ENCODE measurements around the gene GEMIN5.
A peak's percentile ranks its signal among the peaks of the same experiment; 100 is the strongest.

Gene GEMIN5

DNA sequence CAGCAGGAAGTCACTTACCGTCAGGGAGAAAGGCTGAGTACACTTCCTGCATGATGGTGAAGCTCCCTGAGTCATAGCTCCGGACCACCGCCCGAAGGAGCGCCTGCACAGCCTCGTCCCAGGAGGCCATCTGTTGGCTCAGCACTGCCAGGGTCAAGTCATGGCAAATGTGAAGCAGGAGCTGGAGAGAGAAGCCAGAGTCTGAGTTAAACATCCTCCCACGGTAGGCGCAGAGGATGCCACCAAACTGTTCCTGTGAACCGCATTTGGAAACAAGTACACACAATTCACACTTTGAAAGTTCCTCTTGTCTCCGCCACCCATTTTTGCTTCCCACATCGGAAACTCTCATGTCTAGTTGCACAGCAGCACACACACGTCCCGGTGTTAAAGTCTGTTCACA, 45.6 kb downstream of the GEMIN5 start:
- DNase-seq (ENCODE audit: low read depth, low spot score) = no peak
- H3K27ac ChIP-seq = no peak overlapping the region

DNA sequence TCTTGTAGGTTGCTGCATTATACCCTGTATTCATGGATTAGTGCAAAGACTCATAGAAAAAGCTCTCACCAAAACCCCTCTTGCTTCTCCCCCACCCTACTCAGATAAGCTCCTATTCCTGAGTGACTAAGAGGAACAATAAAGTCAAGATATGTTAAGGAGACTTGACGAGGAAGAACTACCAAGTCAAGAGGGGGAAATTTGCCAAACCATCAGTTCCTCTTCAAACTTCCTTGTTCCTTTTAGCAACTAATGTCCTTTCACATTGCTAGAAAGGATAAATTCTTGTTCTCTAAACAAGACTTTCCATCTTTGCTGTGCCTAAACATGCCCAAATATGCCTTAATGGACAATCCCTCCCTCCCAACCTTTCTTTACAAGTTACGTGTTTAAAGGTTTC, 52.6 kb downstream of the GEMIN5 start:
- DNase-seq (ENCODE audit: low read depth, low spot score) = no peak
- H3K27ac ChIP-seq = no peak overlapping the region

GRCh38 chr5:154884424-154884823, 53.6 kb downstream of the GEMIN5 start:
- no peak for DNase-seq (ENCODE audit: low read depth, low spot score)
- H3K27ac ChIP-seq = no peak overlapping the region

- DNase-seq (ENCODE audit: low read depth, low spot score) = no peak
- H3K27ac ChIP-seq = no peak overlapping the region
Observed at GRCh38 chr5:154881986-154882385, 56.0 kb downstream of the GEMIN5 start.

- no peak overlapping the region for H3K27ac ChIP-seq
- DNase-seq (ENCODE audit: low read depth, low spot score) = no peak
Observed at GRCh38 chr5:154878642-154879335, 59.2 kb downstream of the GEMIN5 start.

DNA sequence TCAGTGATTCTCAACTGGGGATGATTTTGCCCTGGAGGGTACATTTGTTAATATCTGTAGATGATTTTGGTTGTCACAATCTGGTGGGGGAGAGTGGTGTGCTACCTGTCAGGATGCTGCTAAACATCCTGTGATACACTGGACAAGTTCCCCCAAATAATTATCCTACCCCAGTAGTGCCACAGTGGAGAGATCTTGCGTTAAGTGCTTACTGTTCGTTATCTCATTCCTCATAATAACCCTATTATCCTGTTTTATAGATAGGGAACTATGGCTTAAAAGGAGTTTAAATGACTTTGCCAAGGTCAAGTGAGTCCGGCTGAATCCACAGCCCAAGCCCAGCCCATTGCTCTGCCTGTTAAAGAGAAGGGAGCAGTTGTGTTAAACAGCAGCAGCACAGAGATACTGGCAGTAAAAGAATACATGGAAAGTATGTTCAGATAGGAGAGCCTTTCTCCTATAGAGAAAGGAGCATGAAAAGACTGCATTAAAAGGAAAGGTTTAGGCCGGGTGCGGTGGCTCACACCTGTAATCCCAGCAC, 64.2 kb downstream of the GEMIN5 start:
- H3K27ac ChIP-seq = no peak overlapping the region
- DNase-seq (ENCODE audit: low read depth, low spot score) = no peak

GRCh38 chr5:154871734-154872133, 66.3 kb downstream of the GEMIN5 start:
- no peak for DNase-seq (ENCODE audit: low read depth, low spot score)
- no peak overlapping the region for H3K27ac ChIP-seq

- H3K27ac ChIP-seq = no peak overlapping the region
Observed at GRCh38 chr5:154868702-154869101, 69.3 kb downstream of the GEMIN5 start.

GRCh38 chr5:154866841-154867240, 71.2 kb downstream of the GEMIN5 start:
- no peak overlapping the region for H3K27ac ChIP-seq
- no peak for DNase-seq (ENCODE audit: low read depth, low spot score)

More at GRCh38 chr5:154868702-154869101, 69.3 kb downstream of the GEMIN5 start:
- no peak for DNase-seq (ENCODE audit: low read depth, low spot score)

DNA sequence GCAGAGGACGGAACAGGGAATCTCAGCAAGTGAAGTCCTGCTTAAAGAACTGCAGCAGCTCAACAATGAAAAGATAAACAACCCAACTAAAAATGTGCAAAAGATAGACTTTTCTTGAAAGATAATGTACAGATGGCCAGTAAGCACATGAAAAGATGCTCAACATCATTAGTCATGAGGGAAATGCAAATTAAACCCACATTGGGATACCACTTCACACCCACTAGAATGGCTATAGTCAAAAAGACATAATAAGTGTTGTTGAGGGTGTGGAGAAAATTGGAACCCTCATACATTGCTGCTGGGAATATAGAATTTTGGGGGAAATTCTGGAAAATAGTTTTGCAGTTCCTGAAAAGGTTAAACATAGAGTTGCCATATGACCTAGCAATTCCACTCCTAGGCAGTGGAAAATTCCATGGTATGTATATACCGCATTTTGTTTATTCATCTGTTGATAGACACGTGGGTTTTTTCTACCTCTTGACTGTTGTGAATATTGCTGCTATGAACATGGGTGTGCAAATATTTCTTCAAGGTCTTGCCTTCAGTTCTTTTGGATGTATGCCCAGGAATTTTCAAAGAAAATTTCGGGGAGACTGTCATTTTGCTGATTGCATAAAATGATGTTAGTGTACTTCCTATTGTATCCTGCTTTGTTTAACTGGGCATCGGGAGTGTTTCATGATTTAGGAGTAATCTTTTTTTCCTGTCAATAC, 72.4 kb downstream of the GEMIN5 start:
- DNase-seq (ENCODE audit: low read depth, low spot score) = no peak
- H3K27ac ChIP-seq = no peak overlapping the region

- H3K27ac ChIP-seq = no peak overlapping the region
- no peak for DNase-seq (ENCODE audit: low read depth, low spot score)
Observed at GRCh38 chr5:154863291-154864080, 74.5 kb downstream of the GEMIN5 start.

DNA sequence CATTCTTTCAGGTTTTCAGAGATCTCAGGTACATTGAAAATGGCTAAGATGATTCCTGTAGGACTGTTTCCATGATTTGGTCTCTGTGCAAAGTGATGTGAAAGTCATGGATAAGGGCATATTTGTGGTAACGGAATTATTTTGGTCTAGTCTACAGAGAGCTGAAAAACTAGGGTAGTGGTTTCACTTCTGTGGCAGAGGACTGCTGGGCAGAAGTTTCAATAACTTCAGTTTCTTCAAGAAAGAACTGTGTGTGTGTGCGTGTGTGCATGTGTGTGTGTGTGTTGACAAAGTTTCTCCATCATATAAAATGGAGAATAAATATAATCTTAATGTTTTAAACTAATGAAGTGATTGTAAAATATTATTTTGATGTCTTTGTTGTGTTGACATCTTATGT, 75.2 kb downstream of the GEMIN5 start:
- no peak overlapping the region for H3K27ac ChIP-seq
- no peak for DNase-seq (ENCODE audit: low read depth, low spot score)

DNA sequence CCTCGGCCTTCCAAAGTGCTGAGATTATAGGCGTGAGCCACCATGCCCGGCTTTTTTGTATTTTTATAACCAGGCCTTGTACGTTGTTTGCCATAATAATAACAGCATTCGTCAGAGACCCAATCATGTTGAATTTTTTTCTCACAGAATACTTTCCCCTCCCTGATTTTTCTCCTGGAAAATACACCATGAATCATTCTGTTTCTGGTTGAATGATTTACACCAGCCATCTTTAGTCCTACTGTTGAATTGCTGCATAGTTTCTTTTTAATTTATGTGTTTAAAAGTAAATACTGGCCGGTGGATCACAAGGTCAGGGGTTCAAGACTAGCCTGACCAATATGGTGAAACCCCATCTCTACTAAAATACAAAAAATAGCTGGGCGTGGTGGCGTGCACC, 76.1 kb downstream of the GEMIN5 start:
- DNase-seq (ENCODE audit: low read depth, low spot score) = no peak
- no peak overlapping the region for H3K27ac ChIP-seq

GRCh38 chr5:154860765-154861164, 77.2 kb downstream of the GEMIN5 start:
- DNase-seq (ENCODE audit: low read depth, low spot score) = no peak
- H3K27ac ChIP-seq = peak overlapping the region; percentile 96

DNA sequence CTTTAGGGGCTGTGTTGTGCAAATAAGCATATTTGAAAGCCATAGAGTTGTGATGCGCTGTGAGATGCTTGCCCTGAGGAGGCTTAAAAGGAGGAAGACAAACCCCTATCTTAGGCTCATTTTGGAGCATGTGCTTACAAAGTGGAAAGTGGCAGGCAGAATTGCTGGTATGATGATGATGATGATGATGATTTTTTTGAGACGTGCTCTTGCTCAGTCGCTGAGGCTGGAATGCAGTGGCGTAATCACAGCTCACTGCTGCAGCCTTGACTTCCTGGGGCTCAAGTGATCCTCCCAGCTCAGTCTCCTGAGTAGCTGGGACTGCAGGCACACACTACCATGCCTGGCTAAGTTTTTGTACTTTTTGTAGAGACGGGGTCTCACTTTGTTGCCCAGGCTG, 77.9 kb downstream of the GEMIN5 start:
- peak overlapping the region; percentile 96 for H3K27ac ChIP-seq
- DNase-seq (ENCODE audit: low read depth, low spot score) = no peak

DNA sequence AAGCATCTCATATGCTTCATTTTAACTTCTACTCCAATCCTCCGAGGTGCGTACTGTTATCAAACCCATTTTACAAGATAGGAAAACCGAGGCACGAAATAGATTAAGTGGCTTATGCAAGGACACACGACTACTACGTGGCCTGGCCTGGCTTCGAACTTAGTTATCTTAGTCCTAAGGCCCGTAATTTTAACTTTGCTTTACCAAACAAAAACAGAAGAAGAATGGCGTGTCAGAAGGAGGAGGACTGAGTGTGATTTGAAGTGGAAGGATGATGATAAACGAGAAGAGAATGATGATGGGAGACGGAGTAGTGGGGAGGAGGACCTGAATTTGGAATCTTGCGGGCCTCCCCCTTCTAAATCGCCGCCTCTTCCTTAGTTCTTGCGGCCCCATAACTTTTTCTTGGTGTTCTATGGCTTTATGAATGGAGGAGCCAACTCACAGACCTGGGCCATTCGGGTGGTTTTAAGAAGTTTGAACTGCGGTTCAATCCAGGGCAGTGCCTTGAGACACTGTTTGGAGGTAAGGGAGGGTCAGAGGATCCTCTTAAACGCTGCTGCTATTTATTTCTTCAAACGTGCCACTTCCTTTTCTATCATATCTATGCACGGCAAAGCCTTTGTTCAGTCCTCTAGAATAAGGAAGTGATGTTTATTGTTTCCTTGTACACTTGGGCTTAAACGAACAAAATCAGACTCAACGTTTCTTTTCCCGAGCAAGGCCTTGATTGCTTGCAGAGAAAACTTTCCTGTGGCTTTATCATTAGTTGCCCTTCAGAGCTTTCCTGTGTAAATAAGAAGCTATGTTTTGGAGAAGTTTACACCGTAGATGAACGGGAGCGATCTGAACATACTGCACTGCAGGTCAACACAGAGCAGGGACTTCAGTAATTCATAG, 78.8 kb downstream of the GEMIN5 start:
- DNase-seq (ENCODE audit: low read depth, low spot score) = no peak
- H3K27ac ChIP-seq = peak overlapping the region; percentile 96

- DNase-seq (ENCODE audit: low read depth, low spot score) = peak; percentile 73
Observed at GRCh38 chr5:154858297-154858971, 79.6 kb downstream of the GEMIN5 start, which contains the start of gene CNOT8. CNOT8 (plus strand) TSS chr5:154858627; CDS start chr5:154863279, 4,652 bp downstream.

GRCh38 chr5:154857530-154858296, 80.3 kb downstream of the GEMIN5 start:
- peak overlapping the region; percentile 96 for H3K27ac ChIP-seq
- peak; percentile 40 for DNase-seq (ENCODE audit: low read depth, low spot score)

More at GRCh38 chr5:154858297-154858971, 79.6 kb downstream of the GEMIN5 start, which contains the start of gene CNOT8:
- H3K27ac ChIP-seq = peak within 1 kb of the TSS; percentile 96

All from epithelial cell of prostate (primary cell).